ENCODE measurements around the gene WDFY1.
A peak's percentile ranks its signal among the peaks of the same experiment; 100 is the strongest.

Gene WDFY1

GRCh38 chr2:223944703-223945531 lies at the start of gene WDFY1:
WDFY1 (minus strand) TSS chr2:223945335; CDS start chr2:223945284, 51 bp downstream.
- DNase-seq, result peak; percentile 84

DNA sequence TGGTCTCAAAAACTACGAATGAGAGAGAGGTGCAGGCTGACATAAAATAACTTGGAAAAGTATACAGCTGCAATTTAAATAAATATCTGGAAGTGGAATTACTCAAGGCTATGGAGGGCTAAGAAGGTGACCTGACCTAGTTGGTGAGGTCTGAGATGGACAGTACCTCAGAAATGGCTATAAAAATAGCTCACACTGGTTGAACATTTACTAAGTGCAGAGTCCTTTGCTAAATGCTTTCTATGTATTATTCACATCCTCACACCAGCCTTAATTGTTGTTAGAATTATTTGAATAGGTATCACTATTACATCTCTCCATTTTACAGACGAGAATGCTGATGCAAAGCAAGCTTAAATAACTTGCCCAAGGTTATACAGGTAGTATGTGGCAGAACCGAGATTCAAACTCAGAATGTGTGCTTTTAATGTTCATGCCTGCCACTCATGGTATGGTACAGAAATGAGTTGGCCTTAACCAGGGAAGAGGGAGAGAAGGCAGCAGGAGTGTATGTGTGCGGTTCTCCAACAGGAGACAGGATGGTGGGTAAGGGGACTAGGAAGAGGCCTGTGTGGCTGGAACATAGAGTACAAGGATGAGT lies 49.5 kb upstream of the WDFY1 start:
- no peak for DNase-seq

DNA sequence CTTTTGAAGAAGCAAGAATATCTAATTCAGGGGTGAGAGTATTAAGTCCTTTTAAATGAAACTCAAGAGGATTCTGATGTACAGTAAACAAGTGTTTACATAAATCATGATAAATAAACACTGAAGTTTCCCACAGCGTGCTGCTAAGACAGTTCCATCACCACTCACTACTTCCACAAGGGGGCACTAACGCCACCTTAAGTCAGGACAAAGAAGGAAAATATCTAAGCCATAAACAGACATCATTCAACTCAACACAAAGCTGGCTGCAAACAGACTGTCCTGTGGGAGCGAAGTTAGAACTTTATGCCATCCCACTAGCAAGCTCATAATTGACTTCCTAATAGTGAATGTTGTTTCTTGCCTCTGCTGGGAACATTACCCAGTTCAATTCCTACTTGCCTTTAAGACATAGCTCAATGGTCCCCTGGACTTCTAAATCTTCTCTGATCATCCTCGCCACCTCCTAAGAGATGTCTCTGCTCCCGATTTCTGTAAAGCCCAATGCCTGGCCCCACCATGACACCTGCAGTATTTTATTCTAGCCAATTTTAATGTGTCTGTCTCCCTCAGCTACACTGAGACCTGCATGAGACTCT lies 48.6 kb upstream of the WDFY1 start:
- DNase-seq, result peak; percentile 71

DNA sequence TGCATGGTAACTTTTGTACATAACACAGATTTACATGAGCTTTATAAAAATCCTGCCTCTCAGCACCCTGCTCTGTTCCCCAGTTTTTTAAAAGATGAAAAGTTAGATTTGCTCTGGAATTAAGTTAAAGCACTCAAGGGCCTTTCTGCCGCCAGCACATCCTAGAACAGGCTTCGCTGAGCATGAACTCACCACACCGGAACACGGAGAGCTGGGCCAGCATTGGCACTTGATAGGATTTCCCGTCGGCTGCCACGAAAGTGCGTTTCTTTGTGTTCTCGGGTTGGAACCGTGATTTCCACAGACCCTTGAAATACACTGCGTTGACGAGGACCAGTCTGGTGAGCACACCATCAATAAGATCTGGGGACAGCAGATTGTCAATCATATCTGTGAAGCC lies 46.5 kb upstream of the WDFY1 start:
- no peak for DNase-seq

DNA sequence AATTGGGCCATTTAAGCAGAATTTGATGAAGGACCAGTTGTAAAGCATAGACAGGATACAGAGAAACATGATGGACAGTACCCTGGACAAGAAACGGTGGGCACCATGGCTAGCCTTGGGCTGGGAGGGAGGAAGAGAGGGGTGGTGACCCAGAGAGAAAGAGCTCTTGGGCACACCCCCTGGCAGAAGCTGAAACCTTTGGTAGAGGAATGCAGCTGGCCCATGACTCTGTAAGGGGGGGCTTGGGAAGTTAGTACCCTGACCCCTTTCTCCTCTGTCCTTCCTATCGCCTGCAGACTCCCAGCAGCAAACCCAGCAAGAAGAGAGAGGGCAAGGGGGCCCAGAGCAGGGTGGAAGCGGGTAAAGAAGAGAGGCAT lies 44.7 kb upstream of the WDFY1 start:
- no peak for DNase-seq

DNA sequence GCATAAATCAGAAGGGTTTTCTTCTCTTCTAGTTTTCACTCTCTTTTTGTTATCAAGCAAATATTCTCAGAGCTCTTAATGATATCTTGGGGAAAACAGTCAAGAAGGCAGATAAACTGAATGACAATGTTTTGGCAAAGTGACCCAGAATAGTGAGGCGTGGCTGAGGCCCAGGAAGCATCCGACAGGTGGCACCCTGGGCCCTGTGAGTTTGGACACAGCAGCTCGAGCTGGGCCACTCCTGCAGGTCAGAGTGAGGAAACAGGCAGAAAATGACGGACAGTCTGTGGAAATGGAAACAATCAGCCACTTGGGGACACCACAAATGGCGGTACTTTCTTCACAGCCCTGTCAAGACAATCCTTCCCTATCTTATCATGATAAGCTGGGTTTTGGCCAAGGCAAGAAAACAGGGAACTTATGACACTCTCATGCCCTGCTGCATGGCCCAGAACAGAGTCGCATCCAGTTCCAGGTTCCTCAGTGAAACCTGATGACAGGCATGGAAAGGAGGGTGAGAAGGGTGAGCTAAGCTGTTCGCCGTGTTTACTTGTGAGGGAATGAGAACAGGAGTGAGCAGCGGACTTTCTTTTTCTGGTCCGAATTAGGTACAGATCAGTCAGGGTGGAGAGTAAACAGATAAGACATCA lies 44.2 kb upstream of the WDFY1 start:
- DNase-seq, result no peak

DNA sequence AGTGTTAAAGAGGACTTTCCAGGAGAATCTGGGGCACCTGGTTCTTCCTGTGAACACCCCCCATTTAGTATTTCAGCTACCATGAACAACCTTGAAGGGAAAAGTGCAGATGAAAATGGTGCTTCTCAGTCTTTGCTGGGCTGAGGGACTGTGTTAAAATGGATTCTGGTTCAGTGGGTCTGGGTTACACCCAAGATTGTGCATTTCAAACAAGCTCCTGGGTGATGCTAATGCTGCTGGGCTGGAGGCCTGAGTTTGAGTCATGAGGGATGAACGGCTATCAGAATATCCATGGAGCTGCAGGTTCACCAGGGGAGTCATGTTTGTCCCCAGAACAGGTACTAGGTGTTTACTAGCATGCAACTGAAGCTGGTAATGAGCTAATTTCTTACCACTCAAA lies 36.1 kb upstream of the WDFY1 start:
- DNase-seq, result no peak

DNA sequence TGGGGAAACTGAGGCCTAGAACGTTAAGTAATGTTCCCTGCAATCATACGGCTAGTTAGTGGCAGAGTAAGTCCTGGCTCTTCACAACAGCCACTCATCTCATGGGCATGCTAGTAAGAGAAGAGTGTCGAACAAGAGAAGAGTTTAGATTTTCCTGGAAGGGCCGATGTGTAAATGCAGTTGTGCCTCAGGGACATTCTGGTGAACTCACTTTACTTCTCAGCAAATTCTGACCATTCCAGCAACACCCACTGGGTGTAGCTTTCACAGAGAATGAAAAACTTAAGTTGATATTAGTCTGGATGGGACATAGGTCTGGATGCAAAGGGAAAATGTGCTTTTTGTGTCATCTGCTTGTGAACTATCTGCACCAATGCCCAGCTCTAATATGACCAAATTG lies 35.7 kb upstream of the WDFY1 start:
- DNase-seq, result no peak

- DNase-seq, result no peak
Measured at GRCh38 chr2:223980397-223980735, 35.2 kb upstream of the WDFY1 start.

- no peak for DNase-seq
Measured at GRCh38 chr2:223979730-223980396, 34.7 kb upstream of the WDFY1 start.

GRCh38 chr2:223978451-223978850 lies 33.3 kb upstream of the WDFY1 start:
- DNase-seq, result no peak

DNA sequence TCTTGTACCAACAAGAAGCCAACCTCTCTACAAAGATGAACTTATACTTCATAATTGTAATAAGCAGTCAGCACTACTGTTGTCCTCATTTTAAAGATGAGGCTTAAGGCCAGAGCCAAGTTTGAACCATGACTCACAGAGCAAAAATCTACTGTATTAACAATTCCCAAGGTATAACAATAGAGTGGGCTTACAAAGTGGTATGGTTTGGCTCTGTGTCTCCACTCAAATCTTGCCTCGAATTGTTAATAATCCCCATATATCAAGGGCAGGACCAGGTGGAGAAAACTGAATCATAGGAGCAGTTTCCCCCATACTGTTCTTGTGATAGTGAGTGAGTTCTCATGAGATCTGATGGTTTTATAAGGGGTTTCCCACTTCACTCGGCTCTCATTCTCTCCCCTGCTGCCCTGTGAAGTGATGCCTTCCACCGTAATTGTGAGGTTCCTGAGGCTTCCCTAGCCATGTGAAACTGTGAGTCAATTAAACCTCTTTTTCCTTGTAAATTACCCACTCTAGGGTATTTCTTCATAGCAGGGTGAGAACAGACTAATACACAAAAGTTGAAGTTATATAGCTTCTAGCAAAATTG lies 31.6 kb upstream of the WDFY1 start:
- DNase-seq, result no peak

DNA sequence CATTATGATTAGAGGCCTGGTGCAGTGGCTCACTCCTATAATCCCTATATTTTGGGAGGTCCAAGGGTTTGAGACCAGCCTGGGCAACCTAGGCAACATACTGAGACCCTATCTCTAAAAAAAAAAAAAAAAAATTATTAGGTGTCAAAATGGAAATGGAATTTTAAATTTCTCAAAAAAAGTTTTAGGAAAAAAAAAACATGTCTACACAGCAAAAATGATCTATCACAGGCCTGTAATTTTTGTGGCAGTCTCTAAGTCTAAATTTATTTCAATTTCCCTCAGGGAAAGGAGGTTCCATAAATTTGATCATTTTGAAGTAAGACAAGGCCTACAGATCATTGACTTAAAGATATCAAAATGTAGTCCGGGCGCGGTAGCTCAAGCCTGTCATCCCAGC lies 28.5 kb upstream of the WDFY1 start:
- no peak for DNase-seq

DNA sequence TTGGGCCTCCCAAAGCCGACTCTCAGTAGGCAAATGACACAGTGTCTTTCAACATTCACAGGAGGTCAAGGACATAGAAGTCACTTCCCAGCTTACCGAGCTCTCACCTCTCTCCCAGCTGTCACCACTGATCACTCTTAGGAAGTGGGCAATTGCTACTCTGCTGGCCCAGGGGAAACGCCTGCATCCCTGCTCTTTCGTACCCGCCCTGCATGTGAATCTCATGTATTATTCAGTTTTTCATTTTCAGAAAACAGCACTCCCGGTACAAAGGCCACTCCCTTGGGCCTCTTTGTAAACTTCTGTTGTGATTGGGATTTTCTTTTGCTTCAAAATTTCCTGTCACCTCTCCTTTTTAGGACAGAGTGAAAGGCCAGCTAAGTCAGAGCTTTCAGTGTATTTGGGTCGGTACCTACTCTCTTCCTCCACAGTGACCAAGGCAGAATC lies 27.5 kb upstream of the WDFY1 start:
- no peak for DNase-seq

DNA sequence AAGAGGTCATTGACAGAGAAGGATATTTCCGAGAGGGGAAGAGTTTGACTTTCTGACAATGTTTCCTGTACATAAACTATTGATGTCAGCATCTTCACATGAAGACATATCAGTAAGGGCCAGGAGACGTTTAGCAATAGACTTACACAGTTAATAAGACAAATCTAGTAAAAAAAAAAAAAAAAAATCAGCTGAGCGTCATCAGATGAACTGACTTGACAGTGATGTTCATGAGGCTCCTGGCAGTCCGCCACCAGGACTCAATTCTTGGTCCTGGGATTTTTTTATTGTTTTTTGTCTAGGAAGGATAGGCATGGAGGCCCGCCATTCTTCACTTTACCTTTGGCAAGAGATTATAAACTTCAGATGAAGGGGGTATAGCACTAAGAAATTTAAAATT lies 26.6 kb upstream of the WDFY1 start:
- no peak for DNase-seq

DNA sequence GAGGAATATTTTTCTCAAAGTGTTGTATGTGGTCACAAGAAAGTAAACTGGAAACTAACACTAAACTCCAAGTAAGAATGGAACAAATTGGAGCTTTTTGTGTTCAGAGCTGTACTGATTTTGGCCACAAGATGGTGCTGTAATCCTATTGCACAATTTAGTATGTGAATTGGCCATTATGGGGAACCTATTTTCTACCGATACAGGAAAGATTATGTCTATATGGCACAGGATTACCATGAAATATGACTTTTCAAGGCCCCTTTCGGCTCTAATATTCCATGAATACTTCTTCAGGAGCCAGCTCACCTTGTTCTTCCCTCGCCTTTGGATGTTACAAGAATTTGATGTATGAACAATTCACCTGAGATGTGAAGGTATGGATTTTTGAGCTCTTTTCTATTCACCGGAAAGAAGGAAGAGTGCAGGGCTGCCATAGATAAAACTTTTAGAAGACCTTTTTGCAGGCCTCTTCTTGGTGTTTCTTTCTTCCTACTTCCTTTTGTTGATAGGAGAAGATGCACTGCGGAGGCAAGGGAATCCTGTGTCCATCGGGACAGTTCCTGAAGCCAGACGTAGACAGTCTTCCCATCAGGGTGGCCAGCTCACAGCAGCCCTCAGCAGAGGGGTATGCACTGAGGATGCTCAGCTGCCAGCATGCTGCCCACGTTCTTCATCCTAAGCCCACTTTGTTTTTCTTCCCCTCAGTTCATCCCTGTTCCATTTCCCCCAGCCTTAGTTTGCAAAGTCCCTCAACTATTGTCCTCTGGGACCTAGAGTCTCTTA lies 25.4 kb upstream of the WDFY1 start:
- DNase-seq, result peak; percentile 69

GRCh38 chr2:223969856-223970255 lies 24.7 kb upstream of the WDFY1 start:
- DNase-seq, result no peak

DNA sequence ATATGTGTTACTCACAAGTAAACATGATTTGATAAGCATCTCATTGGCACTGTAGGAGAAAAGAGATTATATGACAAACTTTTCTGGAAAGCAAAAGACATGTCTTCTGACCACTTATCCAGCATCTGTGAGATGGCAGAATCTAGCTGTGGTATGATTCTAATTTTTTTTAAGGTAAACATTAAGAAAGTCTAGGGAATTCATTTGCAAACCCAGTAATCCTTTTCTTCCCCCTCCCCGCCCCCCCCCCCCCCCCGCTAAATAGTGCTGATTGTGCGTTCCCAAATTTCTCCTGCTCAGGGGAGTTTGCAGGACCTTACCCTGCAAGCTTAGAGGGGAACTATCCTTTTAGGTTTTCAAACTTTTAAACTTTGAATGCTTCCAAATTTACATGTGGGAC lies 24.2 kb upstream of the WDFY1 start:
- no peak for DNase-seq

- DNase-seq, result no peak
Measured at GRCh38 chr2:223967981-223968380, 22.8 kb upstream of the WDFY1 start.

GRCh38 chr2:223959688-223960087 lies 14.6 kb upstream of the WDFY1 start:
- peak; percentile 28 for DNase-seq

GRCh38 chr2:223957092-223957851 lies 12.1 kb upstream of the WDFY1 start, which contains the start of gene MRPL44:
MRPL44 (plus strand) TSS chr2:223957463; CDS start chr2:223957473, 10 bp downstream.
- peak; percentile 99 for DNase-seq
